Measurements from ENCODE around the gene EFHD1. TPM values are rescaled to one million over a fixed set of nuclear protein-coding genes. Genes with fewer than 3 reads are reported as not detected.
A peak's percentile ranks its signal among the peaks of the same experiment; 100 is the strongest.

The EFHD1 gene
- total RNA-seq, 1 experiment from 2014 or later: 73.5 TPM

DNA sequence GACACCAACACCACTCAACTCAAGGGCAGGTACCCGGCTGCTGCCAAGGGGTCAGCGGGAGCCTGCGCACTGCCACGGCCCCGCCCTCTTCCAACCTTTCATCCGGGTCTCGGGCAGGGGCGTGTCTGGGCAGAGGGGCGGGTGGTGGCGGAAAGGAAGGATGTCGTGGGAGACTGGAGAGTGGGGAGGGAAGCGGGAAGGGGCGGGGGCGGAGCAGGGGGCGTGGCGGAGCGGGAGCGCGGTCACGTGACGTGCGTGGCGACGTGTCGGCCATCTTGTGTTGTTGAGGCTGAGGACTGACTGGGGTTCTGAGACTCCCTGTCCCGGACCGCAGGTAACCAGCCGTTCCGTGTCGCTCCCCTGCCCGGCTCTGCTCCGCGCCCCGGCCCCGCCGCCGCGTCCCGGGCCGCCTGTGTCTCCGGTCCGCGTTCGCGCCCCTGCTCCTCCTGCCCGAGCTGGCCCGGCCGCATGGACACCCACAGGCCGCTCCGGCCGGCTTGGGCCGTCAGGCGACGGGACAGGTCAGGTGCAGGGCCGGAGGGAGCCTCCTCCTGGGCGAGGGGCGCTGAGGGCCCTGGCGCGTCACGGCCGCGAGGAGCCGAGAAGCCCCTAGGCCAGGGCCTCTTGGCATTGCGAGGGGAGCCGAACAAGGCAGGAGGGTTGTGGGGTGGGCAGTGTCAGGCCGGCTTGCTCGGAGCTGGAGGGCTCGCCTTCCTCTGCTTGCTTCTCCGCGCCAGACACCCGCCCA, 63.8 kb downstream of the EFHD1 start, which contains the start of gene GIGYF2:
Gene GIGYF2 (plus strand): TSS at position 273 of the 748 bp plus-strand sequence. CDS start 37,867 bp downstream, outside the sequence.
- no TSS peak for BruUV-seq (replicated peaks)
- peaks cover 8% of the 10 kb centered on the region for H3K36me3 ChIP-seq (ENCODE audit: control insufficient read depth, insufficient read depth, low read length)
- H3K4me3 ChIP-seq (ENCODE audit: low read depth in 2 of 2, low read length in 2 of 2): peak within 1 kb of the TSS; percentile 91 to 99
- H3K27ac ChIP-seq (ENCODE audit: low read length): peak within 1 kb of the TSS; percentile 97
- POLR2A ChIA-PET: no interaction called here
- CTCF ChIA-PET: no interaction called here
- H3K9me3 ChIP-seq (ENCODE audit: control insufficient read depth, insufficient read depth, low read depth, low read length): no peaks in the 10 kb centered on the region
- intact Hi-C loops (cut with micrococcal nuclease; ENCODE audit: unreplicated experiment) (no loop called here), in situ Hi-C loops (cut with HindIII; ENCODE audit: low pct_unique_long_range_greater_than_20kb, low sequenced_read_pairs) (no loop called here)
- TF ChIP-seq POLR2AphosphoS5 (IDR thresholded peaks at IDR 0.05; ENCODE audit: low read depth, low read length) (peak; percentile 34), SIN3A (IDR thresholded peaks at IDR 0.05; ENCODE audit: borderline replicate concordance, insufficient read depth, low read depth, low read length) (peak; percentile 72; the same call in 1 of the 2 replicates), TCF7L2 (IDR thresholded peaks at IDR 0.05; ENCODE audit: low read depth, low read length) (no peak)
- TF ChIP-seq, protein P1, sequence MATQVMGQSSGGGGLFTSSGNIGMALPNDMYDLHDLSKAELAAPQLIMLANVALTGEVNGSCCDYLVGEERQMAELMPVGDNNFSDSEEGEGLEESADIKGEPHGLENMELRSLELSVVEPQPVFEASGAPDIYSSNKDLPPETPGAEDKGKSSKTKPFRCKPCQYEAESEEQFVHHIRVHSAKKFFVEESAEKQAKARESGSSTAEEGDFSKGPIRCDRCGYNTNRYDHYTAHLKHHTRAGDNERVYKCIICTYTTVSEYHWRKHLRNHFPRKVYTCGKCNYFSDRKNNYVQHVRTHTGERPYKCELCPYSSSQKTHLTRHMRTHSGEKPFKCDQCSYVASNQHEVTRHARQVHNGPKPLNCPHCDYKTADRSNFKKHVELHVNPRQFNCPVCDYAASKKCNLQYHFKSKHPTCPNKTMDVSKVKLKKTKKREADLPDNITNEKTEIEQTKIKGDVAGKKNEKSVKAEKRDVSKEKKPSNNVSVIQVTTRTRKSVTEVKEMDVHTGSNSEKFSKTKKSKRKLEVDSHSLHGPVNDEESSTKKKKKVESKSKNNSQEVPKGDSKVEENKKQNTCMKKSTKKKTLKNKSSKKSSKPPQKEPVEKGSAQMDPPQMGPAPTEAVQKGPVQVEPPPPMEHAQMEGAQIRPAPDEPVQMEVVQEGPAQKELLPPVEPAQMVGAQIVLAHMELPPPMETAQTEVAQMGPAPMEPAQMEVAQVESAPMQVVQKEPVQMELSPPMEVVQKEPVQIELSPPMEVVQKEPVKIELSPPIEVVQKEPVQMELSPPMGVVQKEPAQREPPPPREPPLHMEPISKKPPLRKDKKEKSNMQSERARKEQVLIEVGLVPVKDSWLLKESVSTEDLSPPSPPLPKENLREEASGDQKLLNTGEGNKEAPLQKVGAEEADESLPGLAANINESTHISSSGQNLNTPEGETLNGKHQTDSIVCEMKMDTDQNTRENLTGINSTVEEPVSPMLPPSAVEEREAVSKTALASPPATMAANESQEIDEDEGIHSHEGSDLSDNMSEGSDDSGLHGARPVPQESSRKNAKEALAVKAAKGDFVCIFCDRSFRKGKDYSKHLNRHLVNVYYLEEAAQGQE (IDR thresholded peaks at IDR 0.05; ENCODE audit: insufficient read depth in 1 of 2, low read depth in 2 of 2, low read length in 1 of 2): no peak; a peak in 1 of 4 replicates
- TF ChIP-seq, protein P2, sequence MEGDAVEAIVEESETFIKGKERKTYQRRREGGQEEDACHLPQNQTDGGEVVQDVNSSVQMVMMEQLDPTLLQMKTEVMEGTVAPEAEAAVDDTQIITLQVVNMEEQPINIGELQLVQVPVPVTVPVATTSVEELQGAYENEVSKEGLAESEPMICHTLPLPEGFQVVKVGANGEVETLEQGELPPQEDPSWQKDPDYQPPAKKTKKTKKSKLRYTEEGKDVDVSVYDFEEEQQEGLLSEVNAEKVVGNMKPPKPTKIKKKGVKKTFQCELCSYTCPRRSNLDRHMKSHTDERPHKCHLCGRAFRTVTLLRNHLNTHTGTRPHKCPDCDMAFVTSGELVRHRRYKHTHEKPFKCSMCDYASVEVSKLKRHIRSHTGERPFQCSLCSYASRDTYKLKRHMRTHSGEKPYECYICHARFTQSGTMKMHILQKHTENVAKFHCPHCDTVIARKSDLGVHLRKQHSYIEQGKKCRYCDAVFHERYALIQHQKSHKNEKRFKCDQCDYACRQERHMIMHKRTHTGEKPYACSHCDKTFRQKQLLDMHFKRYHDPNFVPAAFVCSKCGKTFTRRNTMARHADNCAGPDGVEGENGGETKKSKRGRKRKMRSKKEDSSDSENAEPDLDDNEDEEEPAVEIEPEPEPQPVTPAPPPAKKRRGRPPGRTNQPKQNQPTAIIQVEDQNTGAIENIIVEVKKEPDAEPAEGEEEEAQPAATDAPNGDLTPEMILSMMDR (IDR thresholded peaks at IDR 0.05): no peak
- ATAC-seq (peak; percentile 96), DNase-seq (ENCODE audit: low read depth, low spot score) (peak; percentile 93)
- H3K4me1 ChIP-seq (ENCODE audit: control insufficient read depth, insufficient read depth, low read length): peaks cover 26% of the 10 kb centered on the region
- no peaks in the 10 kb centered on the region for H3K27me3 ChIP-seq (ENCODE audit: control insufficient read depth, insufficient read depth, low read length)

DNA sequence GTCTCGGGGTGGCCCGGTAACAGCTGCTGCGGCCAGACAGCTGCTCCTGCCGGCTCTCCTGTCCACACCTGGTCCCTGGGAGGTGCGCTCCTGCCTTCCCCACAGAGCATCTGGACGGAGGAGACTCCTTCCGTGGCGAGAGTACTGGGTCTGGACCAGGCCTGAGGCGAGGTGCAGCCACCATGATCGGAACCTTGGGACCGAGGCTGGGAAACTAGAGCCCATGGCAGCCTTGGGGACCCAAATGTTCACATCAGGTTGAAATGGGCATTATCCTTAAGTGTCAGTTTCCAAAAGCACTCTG, 64.4 kb downstream of the EFHD1 start:
- Histone ChIP-seq H3K9me3 (ENCODE audit: control insufficient read depth, insufficient read depth, low read depth, low read length) (no peaks in the 10 kb centered on the region), H3K36me3 (ENCODE audit: control insufficient read depth, insufficient read depth, low read length) (peaks cover 8% of the 10 kb centered on the region), H3K4me1 (ENCODE audit: control insufficient read depth, insufficient read depth, low read length) (peaks cover 26% of the 10 kb centered on the region), H3K27me3 (ENCODE audit: control insufficient read depth, insufficient read depth, low read length) (no peaks in the 10 kb centered on the region), H3K4me3 (ENCODE audit: low read depth in 2 of 2, low read length in 2 of 2) (peak overlapping the region; percentile 91 to 99), H3K27ac (ENCODE audit: low read length) (peak overlapping the region; percentile 93)
- BruUV-seq (replicated peaks): no TSS peak
- POLR2A ChIA-PET: no interaction called here
- ATAC-seq: peak; percentile 20
- TF ChIP-seq, protein P1 (IDR thresholded peaks at IDR 0.05; ENCODE audit: insufficient read depth in 1 of 2, low read depth in 2 of 2, low read length in 1 of 2): no peak
- no peak for TF ChIP-seq TCF7L2 (IDR thresholded peaks at IDR 0.05; ENCODE audit: low read depth, low read length)
- TF ChIP-seq, protein P2 (IDR thresholded peaks at IDR 0.05): no peak
- no peak for TF ChIP-seq POLR2AphosphoS5 (IDR thresholded peaks at IDR 0.05; ENCODE audit: low read depth, low read length)
- TF ChIP-seq SIN3A (IDR thresholded peaks at IDR 0.05; ENCODE audit: borderline replicate concordance, insufficient read depth, low read depth, low read length): no peak
- DNase-seq (ENCODE audit: low read depth, low spot score): no peak
- CTCF ChIA-PET: no interaction called here
- in situ Hi-C loops (cut with HindIII; ENCODE audit: low pct_unique_long_range_greater_than_20kb, low sequenced_read_pairs) (no loop called here), intact Hi-C loops (cut with micrococcal nuclease; ENCODE audit: unreplicated experiment) (no loop called here)

Data from Panc1 (cell line).